Right renal pelvis (tissue), 4 donors: ENCODE data around the gene BCLAF3. TPM values are rescaled to one million over a fixed set of nuclear protein-coding genes. Genes with fewer than 3 reads are reported as not detected.

Experiments
- DNase-seq, 4 donors: peaks; one replicate each; pipeline ENCODE4 v3.0.0-alpha.2; 2013; ENCODE audit warnings: low read depth in 4 of 4, low spot score in 3 of 4, missing footprints in 1 of 4
- polyA plus RNA-seq, 4 donors: library from polyadenylated mRNA; unstranded; fragments of 120-200 nt; gene quantifications; one replicate each; pipeline ENCODE4 v1.2.1, GENCODE V29; 2013; ENCODE audit not compliant: insufficient read length in 4 of 4

Gene BCLAF3
- polyA plus RNA-seq, 4 donors = 10.5 to 16.0 (median 12.9) TPM

- no peak for DNase-seq
Observed at GRCh38 chrX:19972984-19973383, 17.9 kb downstream of the BCLAF3 start.

- no peak for DNase-seq
Observed at GRCh38 chrX:19968276-19968675, 22.6 kb downstream of the BCLAF3 start.

GRCh38 chrX:19966056-19966455 is 24.8 kb downstream of the BCLAF3 start:
- DNase-seq = no peak

GRCh38 chrX:19964017-19964710 is 26.7 kb downstream of the BCLAF3 start:
- no peak for DNase-seq

- DNase-seq = no peak
Observed at GRCh38 chrX:19960913-19961312, 29.9 kb downstream of the BCLAF3 start.

GRCh38 chrX:19958552-19959486 is 32.0 kb downstream of the BCLAF3 start:
- DNase-seq = no peak

GRCh38 chrX:19956923-19957322 is 33.9 kb downstream of the BCLAF3 start:
- no peak for DNase-seq

- no peak for DNase-seq
Observed at GRCh38 chrX:19956306-19956705, 34.6 kb downstream of the BCLAF3 start.

- DNase-seq = no peak
Observed at GRCh38 chrX:19955306-19955705, 35.6 kb downstream of the BCLAF3 start.

- DNase-seq = no peak
Observed at GRCh38 chrX:19954335-19955096, 36.3 kb downstream of the BCLAF3 start.

- no peak for DNase-seq
Observed at GRCh38 chrX:19953145-19953544, 37.7 kb downstream of the BCLAF3 start.

GRCh38 chrX:19949340-19949739 is 41.5 kb downstream of the BCLAF3 start:
- no peak for DNase-seq

- no peak for DNase-seq
Observed at GRCh38 chrX:19947612-19948011, 43.2 kb downstream of the BCLAF3 start.

Other genes with a start within 250 kb of the BCLAF3 start
- gene SH3KBP1, start 103.5 kb downstream of the BCLAF3 start, polyA plus RNA-seq = 10 to 100 TPM; 32.8 to 46.7 (median 41.1) TPM
- gene MAP7D2, start 125.8 kb upstream of the BCLAF3 start, polyA plus RNA-seq = 1 to 10 TPM; 3.1 to 4.2 (median 3.4) TPM
- 100 to 1,000 TPM in 3 of 4 donors, 10 to 100 TPM in 1; 95.9 to 131 (median 126) TPM for gene EIF1AX, start 150.8 kb upstream of the BCLAF3 start, polyA plus RNA-seq